Endodermal cell (in vitro differentiated cells): ENCODE data around the gene SFXN5. TPM values are rescaled to one million over a fixed set of nuclear protein-coding genes. Genes with fewer than 3 reads are reported as not detected.

Experiments
- DNase-seq: peaks from one replicate; pipeline ENCODE4 v3.0.0-alpha.2; 2017
- H3K27ac ChIP-seq: 2 replicates; pipeline ENCODE4 v1.5.1; 2013; ENCODE audit warnings: mild to moderate bottlenecking, low read depth, low read length, moderate library complexity
- H3K27me3 ChIP-seq: 2 replicates; pipeline ENCODE4 v1.6.1; 2013; ENCODE audit warnings: mild to moderate bottlenecking, low read length, moderate library complexity; ENCODE audit not compliant: insufficient read depth, control insufficient read depth, poor library complexity, severe bottlenecking
- H3K36me3 ChIP-seq: 2 replicates; pipeline ENCODE4 v1.7.0; 2013; ENCODE audit warnings: mild to moderate bottlenecking, low read length, moderate library complexity; ENCODE audit not compliant: control insufficient read depth, insufficient read depth
- H3K4me1 ChIP-seq: one replicate; pipeline ENCODE4 v1.7.0; 2013; ENCODE audit warnings: low read length; ENCODE audit not compliant: control insufficient read depth, insufficient read depth
- H3K4me3 ChIP-seq: 2 replicates; pipeline ENCODE4 v1.5.1; 2013; ENCODE audit warnings: mild to moderate bottlenecking, low read length, moderate library complexity
- H3K9ac ChIP-seq: 2 replicates; pipeline ENCODE4 v1.6.1; 2013; ENCODE audit warnings: mild to moderate bottlenecking, low read length, moderate library complexity; ENCODE audit not compliant: poor library complexity, severe bottlenecking; ENCODE audit errors: extremely low read depth
- H3K9me3 ChIP-seq: 2 replicates; pipeline ENCODE4 v1.6.1; 2013; ENCODE audit warnings: mild to moderate bottlenecking, low read length, moderate library complexity; ENCODE audit not compliant: control insufficient read depth
- H3K27ac Mint-ChIP-seq: 2 replicates; pipeline ENCODE4 v1.8.0; 2020; ENCODE audit warnings: mixed read lengths
- H3K27me3 Mint-ChIP-seq: 2 replicates; pipeline ENCODE4 v1.8.0; 2021; ENCODE audit warnings: mild to moderate bottlenecking, mixed read lengths; ENCODE audit not compliant: insufficient read depth
- H3K36me3 Mint-ChIP-seq: 2 replicates; pipeline ENCODE4 v1.8.0; 2020; ENCODE audit warnings: low read depth, mixed read lengths
- H3K4me1 Mint-ChIP-seq: 2 replicates; pipeline ENCODE4 v1.8.0; 2020; ENCODE audit warnings: mixed read lengths
- H3K4me3 Mint-ChIP-seq: 2 replicates; pipeline ENCODE4 v1.8.0; 2020; ENCODE audit warnings: mild to moderate bottlenecking, moderate library complexity, mixed read lengths
- H3K9me3 Mint-ChIP-seq: 2 replicates; pipeline ENCODE4 v1.8.0; 2020; ENCODE audit warnings: mild to moderate bottlenecking, mixed read lengths
- CTCF ChIP-seq: fragments of 200-600 bp; sonication (generic); conservative IDR thresholded peaks from 2 replicates; pipeline ENCODE4 v1.5.0; 2021; ENCODE audit warnings: antibody characterized with exemption, mild to moderate bottlenecking
- WGBS, 2 experiments: methylation state at CpG; one replicate each; pipeline versions ENCODE4 v1.1.5 to v1.1.7; 2013; ENCODE audit warnings: missing lambda C conversion rate in 2 of 2, mixed read lengths in 1 of 2; ENCODE audit not compliant: insufficient coverage in 1 of 2, insufficient read length in 1 of 2; 5-methylcytosine and 5-hydroxymethylcytosine counted together
- total RNA-seq, 2 donors: library from RNA; stranded (reverse); fragmentation: NEBNext Ultra II Directional in 1 of 2; extraction: Animal tissue kit (Norgen Biotek cat#: 25700) in 1 of 2; gene quantifications; 2 replicates in 1 of 2; 3 replicates in 1 of 2; pipeline ENCODE4 v1.2.1, GENCODE V29; 2021

The SFXN5 gene
- total RNA-seq, 2 donors from 2014 or later, result 30.7 to 32.8 TPM

- Histone ChIP-seq H3K36me3 (no peaks in the 10 kb centered on the region), H3K9ac (no peak overlapping the region), H3K9me3 (no peaks in the 10 kb centered on the region), H3K27ac (no peak overlapping the region), H3K4me1 (no peaks in the 10 kb centered on the region), H3K27me3 (no peaks in the 10 kb centered on the region), H3K4me3 (no peak overlapping the region)
- WGBS, 2 experiments, result 54% methylated on average over 6 of the region's 6 CpGs; no CpG with 5 or more reads in 1 of the 2 experiments
- Mint-ChIP-seq H3K4me3 (no peak overlapping the region), H3K27ac (no peak overlapping the region), H3K4me1 (peaks cover 10% of the 10 kb centered on the region), H3K9me3 (no peaks in the 10 kb centered on the region), H3K27me3 (peaks cover 14% of the 10 kb centered on the region), H3K36me3 (peaks cover 3% of the 10 kb centered on the region)
- no peak for TF ChIP-seq CTCF
- DNase-seq, result peak; percentile 77
Measured at GRCh38 chr2:72940786-72941185, 130.7 kb downstream of the SFXN5 start.

DNA sequence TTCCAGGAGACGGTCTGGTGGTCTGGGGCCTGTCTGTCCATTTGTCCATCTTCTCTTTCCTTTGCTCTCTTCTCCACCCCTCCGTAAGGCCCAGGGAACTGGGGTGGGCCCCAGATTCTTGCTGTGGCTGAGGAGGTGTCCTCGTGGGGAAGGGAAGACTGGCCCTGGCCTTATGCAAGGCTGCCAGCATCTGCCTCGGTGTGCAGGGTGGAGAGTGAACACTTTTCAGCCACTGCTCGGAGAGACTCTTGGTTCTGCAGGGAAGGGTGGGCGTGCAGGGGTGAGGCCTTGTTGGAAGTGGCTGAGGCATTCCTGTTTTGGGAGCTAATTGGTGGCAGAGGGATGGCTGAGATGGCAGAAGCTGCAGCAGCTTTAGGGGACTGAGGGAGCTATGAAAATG, 131.2 kb downstream of the SFXN5 start:
- no peak overlapping the region for H3K27ac ChIP-seq
- WGBS, 2 experiments, result 73 to 91% methylated on average over 4 to 6 of the region's 6 CpGs

GRCh38 chr2:72938455-72938854, 133.1 kb downstream of the SFXN5 start:
- H3K36me3 ChIP-seq, result no peaks in the 10 kb centered on the region
- no peak overlapping the region for H3K4me3 ChIP-seq
- no peaks in the 10 kb centered on the region for H3K9me3 ChIP-seq
- no peak for DNase-seq
- no peak overlapping the region for H3K4me3 Mint-ChIP-seq
- H3K27ac Mint-ChIP-seq, result no peak overlapping the region
- no peaks in the 10 kb centered on the region for H3K9me3 Mint-ChIP-seq
- H3K4me1 Mint-ChIP-seq, result peaks cover 10% of the 10 kb centered on the region
- WGBS, 2 experiments, result 92 to 100% methylated on average over 2 to 5 of the region's 5 CpGs
- H3K27me3 Mint-ChIP-seq, result peaks cover 33% of the 10 kb centered on the region
- peak; percentile 24 for TF ChIP-seq CTCF
- H3K36me3 Mint-ChIP-seq, result no peaks in the 10 kb centered on the region
- no peaks in the 10 kb centered on the region for H3K4me1 ChIP-seq
- peaks cover 6% of the 10 kb centered on the region for H3K27me3 ChIP-seq
- no peak overlapping the region for H3K9ac ChIP-seq
- H3K27ac ChIP-seq, result no peak overlapping the region

More for the DNA sequence above, 131.2 kb downstream of the SFXN5 start:
- no peak for TF ChIP-seq CTCF
- H3K4me1 ChIP-seq, result no peaks in the 10 kb centered on the region
- no peak overlapping the region for H3K4me3 ChIP-seq
- H3K27me3 ChIP-seq, result no peaks in the 10 kb centered on the region
- Mint-ChIP-seq H3K27me3 (peaks cover 18% of the 10 kb centered on the region), H3K27ac (no peak overlapping the region), H3K4me1 (peaks cover 10% of the 10 kb centered on the region), H3K36me3 (peaks cover 2% of the 10 kb centered on the region), H3K9me3 (no peaks in the 10 kb centered on the region), H3K4me3 (no peak overlapping the region)
- H3K36me3 ChIP-seq, result no peaks in the 10 kb centered on the region
- H3K9ac ChIP-seq, result no peak overlapping the region
- DNase-seq, result no peak
- H3K9me3 ChIP-seq, result no peaks in the 10 kb centered on the region
